SK-N-SH (cell line): ENCODE measurements around the gene NAPB. TPM values are rescaled to one million over a fixed set of nuclear protein-coding genes. Genes with fewer than 3 reads are reported as not detected.

Experiments
- CTCF ChIA-PET: fragments of 300-600, 350-600 bp; formaldehyde crosslinking; extraction: SDS; loops from one replicate; lab custom pipeline; 2021; lab: Yijun Ruan, JAX
- POLR2A ChIA-PET: fragments of 350-600 bp; sonication (Branson Sonifier 250); formaldehyde crosslinking; extraction: SDS; loops from one replicate; lab custom pipeline; 2020; ENCODE audit warnings: antibody characterized with exemption, inconsistent platforms; lab: Yijun Ruan, JAX
- DNase-seq: peaks from one replicate; pipeline ENCODE4 v3.0.0; 2012
- H2AFZ ChIP-seq: fragments of 200-600 bp; sonication (generic); 2 replicates; pipeline ENCODE4 v1.8.1; 2016; ENCODE audit warnings: antibody characterized with exemption, mild to moderate bottlenecking, low read depth
- H3F3A ChIP-seq: fragments of 200-600 bp; sonication (generic); replicated peaks from 2 replicates; pipeline ENCODE3; 2016; ENCODE audit warnings: antibody characterized with exemption, mild to moderate bottlenecking; ENCODE audit not compliant: insufficient read depth
- H3K27ac ChIP-seq, 2 experiments: fragments of 200-500 bp in 1 of 2; fragments of 200-600 bp in 1 of 2; sonication (Bioruptor generic) in 1 of 2; sonication (generic), shearing (Covaris generic) in 1 of 2; 2 replicates each; pipeline versions ENCODE4 v1.5.1 to v1.6.1; 2014 to 2016; ENCODE audit warnings: low read depth in 2 of 2, inconsistent platforms in 1 of 2, low read length in 1 of 2, mild to moderate bottlenecking in 1 of 2, mixed read lengths in 1 of 2
- H3K27me3 ChIP-seq: fragments of 200-600 bp; sonication (generic), shearing (Covaris generic); 2 replicates; pipeline ENCODE4 v1.6.1; 2016; ENCODE audit warnings: mixed run types; ENCODE audit not compliant: insufficient read depth
- H3K36me3 ChIP-seq, 2 experiments: fragments of 200-500 bp in 1 of 2; fragments of 200-600 bp in 1 of 2; sonication (Bioruptor generic) in 1 of 2; sonication (generic) in 1 of 2; replicated peaks in 1 of 2; 2 replicates each; pipeline versions ENCODE3 to v1.5.1; 2014 to 2016; ENCODE audit warnings: low read length in 1 of 2, mild to moderate bottlenecking in 1 of 2; ENCODE audit not compliant: insufficient read depth in 2 of 2, control insufficient read depth in 1 of 2
- H3K4me1 ChIP-seq, 2 experiments: fragments of 200-500 bp in 1 of 2; fragments of 200-600 bp in 1 of 2; sonication (Bioruptor generic) in 1 of 2; sonication (generic), shearing (Covaris generic) in 1 of 2; 2 replicates each; pipeline versions ENCODE4 v1.5.1 to v1.6.1; 2014 to 2016; ENCODE audit warnings: low read depth in 1 of 2, low read length in 1 of 2, mixed run types in 1 of 2; ENCODE audit not compliant: insufficient read depth in 2 of 2, control insufficient read depth in 1 of 2
- H3K4me2 ChIP-seq: fragments of 200-600 bp; sonication (generic), shearing (Covaris generic); 2 replicates; pipeline ENCODE4 v1.6.1; 2017; ENCODE audit warnings: mixed run types
- H3K4me3 ChIP-seq, 2 experiments: fragments of 200-500 bp in 1 of 2; fragments of 200-600 bp in 1 of 2; sonication (Bioruptor generic) in 1 of 2; sonication (generic), shearing (Covaris generic) in 1 of 2; 2 replicates each; pipeline versions ENCODE4 v1.5.1 to v1.8.1; 2014 to 2016; ENCODE audit warnings: low read depth in 2 of 2, inconsistent platforms in 1 of 2, low read length in 1 of 2, mild to moderate bottlenecking in 1 of 2, mixed read lengths in 1 of 2, moderate library complexity in 1 of 2
- H3K79me2 ChIP-seq: fragments of 200-600 bp; sonication (generic); 2 replicates; pipeline ENCODE4 v1.8.1; 2017; ENCODE audit warnings: mild to moderate bottlenecking; ENCODE audit not compliant: insufficient read depth
- H3K9ac ChIP-seq: fragments of 200-600 bp; sonication (generic); 2 replicates; pipeline ENCODE4 v1.6.1; 2017; ENCODE audit warnings: mixed run types
- H3K9me2 ChIP-seq: fragments of 200-600 bp; sonication (generic); 2 replicates; pipeline ENCODE4 v1.6.1; 2017; ENCODE audit warnings: mixed run types
- H3K9me3 ChIP-seq: fragments of 200-600 bp; sonication (generic); 2 replicates; pipeline ENCODE4 v1.6.1; 2017; ENCODE audit warnings: mixed run types, mild to moderate bottlenecking, moderate library complexity
- H4K20me1 ChIP-seq: fragments of 200-600 bp; sonication (generic); 2 replicates; pipeline ENCODE4 v1.6.1; 2017; ENCODE audit warnings: mild to moderate bottlenecking, mixed run types; ENCODE audit not compliant: insufficient read depth
- FOSL2 ChIP-seq: IDR thresholded peaks from 2 replicates; pipeline ENCODE4 v1.4.0; 2012; ENCODE audit warnings: low read depth, mild to moderate bottlenecking, moderate library complexity, borderline replicate concordance
- FOXJ3 ChIP-seq: sonication (generic); formaldehyde crosslinking; IDR thresholded peaks from 2 replicates; pipeline ENCODE4 v1.5.1; 2020; ENCODE audit warnings: mild to moderate bottlenecking, missing genetic modification reagents
- FOXM1 ChIP-seq: IDR thresholded peaks from 2 replicates; pipeline ENCODE4 v1.4.0; 2012; ENCODE audit warnings: low read depth, mild to moderate bottlenecking
- JUND ChIP-seq: IDR thresholded peaks from 2 replicates; pipeline ENCODE4 v1.4.0; 2012
- NFIC ChIP-seq: IDR thresholded peaks from 2 replicates; pipeline ENCODE4 v1.4.0; 2012; ENCODE audit warnings: borderline replicate concordance
- RAD21 ChIP-seq: IDR thresholded peaks from 2 replicates; pipeline ENCODE4 v1.6.1; 2012; ENCODE audit warnings: mild to moderate bottlenecking, low read length
- REST ChIP-seq: IDR thresholded peaks from 2 replicates; pipeline ENCODE4 v1.6.1; 2012; ENCODE audit warnings: mild to moderate bottlenecking, low read depth, low read length, moderate library complexity
- TAF1 ChIP-seq: IDR thresholded peaks from 2 replicates; pipeline ENCODE4 v1.6.1; 2012; ENCODE audit warnings: low read depth, mild to moderate bottlenecking, low read length, moderate library complexity, borderline replicate concordance
- USF2 ChIP-seq: fragments of 150-350 bp; IDR thresholded peaks from 2 replicates; pipeline ENCODE4 v1.6.1; 2017; ENCODE audit warnings: antibody characterized with exemption, low read length, low read depth, borderline replicate concordance
- WGBS: methylation state at CpG from one replicate; pipeline ENCODE4 v1.1.6; 2017; ENCODE audit warnings: low lambda C conversion rate; 5-methylcytosine and 5-hydroxymethylcytosine counted together
- polyA plus RNA-seq, 3 experiments: library from polyadenylated mRNA; depleted of rRNA; stranded (reverse); fragments of >200 nt; gene quantifications; 2 replicates each; pipeline ENCODE4 v1.2.3, GENCODE V29; 2012

Gene NAPB
- polyA plus RNA-seq, 1 of the 3 experiments (the other 2 are of a cell fraction), result 3.0 TPM

GRCh38 chr20:23449421-23449820, 28.1 kb upstream of the NAPB start:
- Histone ChIP-seq H3K4me3 (no peak overlapping the region), H3F3A (no peaks in the 10 kb centered on the region), H3K27me3 (peaks cover 20% of the 10 kb centered on the region), H3K4me2 (no peak overlapping the region), H3K9me2 (no peaks in the 10 kb centered on the region), H3K79me2 (no peaks in the 10 kb centered on the region), H3K9me3 (no peaks in the 10 kb centered on the region), H4K20me1 (no peaks in the 10 kb centered on the region), H3K36me3 (no peaks in the 10 kb centered on the region), H3K4me1 (peaks cover 0 to 6% of the 10 kb centered on the region in 2 experiments; a peak in 1 of 4 replicates), H2AFZ (no peak overlapping the region), H3K27ac (no peak overlapping the region), H3K9ac (no peak overlapping the region)
- POLR2A ChIA-PET, result no interaction called here
- TF ChIP-seq RAD21 (no peak), REST (no peak), TAF1 (no peak)
- CTCF ChIA-PET, result no interaction called here
- 20% methylated on average over 1 of the region's 3 CpGs for WGBS
- DNase-seq, result no peak

- Histone ChIP-seq H3K9me3 (no peaks in the 10 kb centered on the region), H3K27ac (no peak overlapping the region), H3K4me3 (no peak overlapping the region), H4K20me1 (no peaks in the 10 kb centered on the region), H3K27me3 (peaks cover 20% of the 10 kb centered on the region), H3K4me2 (no peak overlapping the region), H3K4me1 (peaks cover 0 to 6% of the 10 kb centered on the region in 2 experiments; a peak in 1 of 4 replicates), H3K36me3 (no peaks in the 10 kb centered on the region), H3F3A (no peaks in the 10 kb centered on the region)
- whole genome bisulfite sequencing, result 24% methylated on average over 5 of the region's 5 CpGs
- TF ChIP-seq USF2 (no peak), FOXJ3 (no peak), FOSL2 (no peak), NFIC (no peak), FOXM1 (no peak), JUND (no peak)
- TF ChIP-seq, all 33 proteins: peak for 0
- no peak overlapping the region for H2AFZ ChIP-seq
- no peaks in the 10 kb centered on the region for H3K79me2 ChIP-seq
- DNase-seq, result no peak
- ChIA-PET CTCF (interaction anchor here (3.2 kb wide), 1 partner anchor 11 kb away, joined by 22 read pairs; no protein-coding TSS in a partner anchor), POLR2A (no interaction called here)
- H3K9ac ChIP-seq, result no peak overlapping the region
- H3K9me2 ChIP-seq, result no peaks in the 10 kb centered on the region
Measured at GRCh38 chr20:23448167-23448566, 26.9 kb upstream of the NAPB start.
